Measurements from ENCODE around the gene NRP1.

DNA sequence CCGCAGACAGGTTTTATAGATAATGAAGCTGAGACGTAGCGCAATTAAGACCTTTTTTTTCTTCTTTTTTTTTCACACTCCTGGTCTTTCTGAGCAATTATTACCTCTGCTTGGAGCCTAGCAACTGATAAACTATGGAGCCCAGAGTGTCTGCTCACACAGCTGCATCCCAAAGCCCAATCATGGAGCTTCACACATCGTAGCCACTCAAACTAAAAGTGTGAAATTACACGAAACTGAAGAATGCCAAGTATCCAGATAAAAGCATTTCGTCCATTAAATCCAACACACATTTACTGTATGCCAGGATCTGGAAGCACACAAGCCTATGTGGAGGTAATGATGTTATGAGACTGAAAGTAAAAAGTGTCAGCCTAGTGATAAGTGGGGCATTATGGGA is 97.6 kb downstream of the NRP1 start:
- TF ChIP-seq, protein P1, sequence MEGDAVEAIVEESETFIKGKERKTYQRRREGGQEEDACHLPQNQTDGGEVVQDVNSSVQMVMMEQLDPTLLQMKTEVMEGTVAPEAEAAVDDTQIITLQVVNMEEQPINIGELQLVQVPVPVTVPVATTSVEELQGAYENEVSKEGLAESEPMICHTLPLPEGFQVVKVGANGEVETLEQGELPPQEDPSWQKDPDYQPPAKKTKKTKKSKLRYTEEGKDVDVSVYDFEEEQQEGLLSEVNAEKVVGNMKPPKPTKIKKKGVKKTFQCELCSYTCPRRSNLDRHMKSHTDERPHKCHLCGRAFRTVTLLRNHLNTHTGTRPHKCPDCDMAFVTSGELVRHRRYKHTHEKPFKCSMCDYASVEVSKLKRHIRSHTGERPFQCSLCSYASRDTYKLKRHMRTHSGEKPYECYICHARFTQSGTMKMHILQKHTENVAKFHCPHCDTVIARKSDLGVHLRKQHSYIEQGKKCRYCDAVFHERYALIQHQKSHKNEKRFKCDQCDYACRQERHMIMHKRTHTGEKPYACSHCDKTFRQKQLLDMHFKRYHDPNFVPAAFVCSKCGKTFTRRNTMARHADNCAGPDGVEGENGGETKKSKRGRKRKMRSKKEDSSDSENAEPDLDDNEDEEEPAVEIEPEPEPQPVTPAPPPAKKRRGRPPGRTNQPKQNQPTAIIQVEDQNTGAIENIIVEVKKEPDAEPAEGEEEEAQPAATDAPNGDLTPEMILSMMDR (IDR thresholded peaks at IDR 0.05): no peak
- TF ChIP-seq POLR2A (IDR thresholded peaks at IDR 0.05): no peak
